Nephron (organoid): Measurements from ENCODE around the gene CDHR2.
"Not testable (repeated sequence)": the region's sequence is repeated elsewhere in the genome, so short reads cannot be mapped to it uniquely, and the experiment has no call there.

ENCODE experiments used
- H3K27ac Mint-ChIP-seq, 3 experiments: 2 replicates each; pipeline ENCODE4 v1.8.0; 2020; ENCODE audit warnings: mixed read lengths in 3 of 3, mild to moderate bottlenecking in 2 of 3, moderate library complexity in 1 of 3
- H3K27me3 Mint-ChIP-seq: 2 replicates; pipeline ENCODE4 v1.8.0; 2021; ENCODE audit warnings: low read depth, mild to moderate bottlenecking, moderate library complexity, mixed read lengths
- H3K36me3 Mint-ChIP-seq: 2 replicates; pipeline ENCODE4 v1.8.0; 2020; ENCODE audit warnings: low read depth, mixed read lengths
- H3K4me1 Mint-ChIP-seq: 2 replicates; pipeline ENCODE4 v1.8.0; 2020; ENCODE audit warnings: mixed read lengths
- H3K4me3 Mint-ChIP-seq, 3 experiments: 2 replicates each; pipeline ENCODE4 v1.8.0; 2020; ENCODE audit warnings: mild to moderate bottlenecking in 3 of 3, mixed read lengths in 3 of 3, moderate library complexity in 2 of 3
- H3K9me3 Mint-ChIP-seq: 2 replicates; pipeline ENCODE4 v1.8.0; 2020; ENCODE audit warnings: mixed read lengths
- TF ChIP-seq, protein P1 (sequence below), 3 experiments: fragments of 200-600 bp; sonication (generic); IDR thresholded peaks; one replicate each; pipeline ENCODE4 v1.5.0; 2021; ENCODE audit warnings: antibody characterized with exemption in 3 of 3; ENCODE audit not compliant: unreplicated experiment in 3 of 3

Gene CDHR2

DNA sequence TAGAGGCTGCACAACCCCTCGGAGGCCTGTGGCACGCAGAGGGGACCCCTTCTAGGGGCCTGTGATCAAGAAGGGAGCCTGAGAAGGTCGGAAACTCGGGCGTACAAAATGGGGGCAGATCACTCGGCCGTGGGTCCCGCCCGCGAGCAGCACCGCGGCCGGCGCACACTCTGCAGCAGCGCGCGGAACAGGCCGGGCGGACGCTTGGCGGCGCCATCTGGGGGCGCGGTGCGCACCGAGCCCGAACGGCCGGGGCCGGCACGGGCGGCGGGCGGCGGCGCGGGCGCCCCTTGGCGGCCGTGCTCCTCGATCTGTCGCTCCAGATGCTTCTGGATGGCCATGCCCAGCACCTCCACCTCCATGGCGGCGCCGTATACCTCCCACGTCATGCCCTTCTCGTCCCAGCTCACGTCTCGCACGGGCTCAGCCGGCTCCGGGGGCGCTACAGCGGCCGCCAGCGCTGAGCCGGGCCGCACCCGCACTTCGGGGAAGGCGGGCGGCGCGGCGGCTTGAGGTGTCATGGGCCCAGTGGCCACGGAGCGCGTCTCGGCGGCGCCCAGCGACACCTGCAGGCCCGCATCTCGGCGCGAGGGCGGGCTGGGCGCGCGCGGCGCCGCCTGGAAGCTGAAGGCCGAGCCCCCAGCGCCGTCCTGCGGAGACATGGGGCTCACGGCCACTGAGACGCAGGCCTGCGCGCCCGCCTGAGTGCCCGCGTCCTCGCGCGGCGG, 47.7 kb downstream of the CDHR2 start:
- no peak overlapping the region for H3K27ac Mint-ChIP-seq
- H3K4me3 Mint-ChIP-seq = peak overlapping the region in 1 of 3 experiments; percentile 57
- no peaks in the 10 kb centered on the region for H3K9me3 Mint-ChIP-seq
- TF ChIP-seq, protein P1, sequence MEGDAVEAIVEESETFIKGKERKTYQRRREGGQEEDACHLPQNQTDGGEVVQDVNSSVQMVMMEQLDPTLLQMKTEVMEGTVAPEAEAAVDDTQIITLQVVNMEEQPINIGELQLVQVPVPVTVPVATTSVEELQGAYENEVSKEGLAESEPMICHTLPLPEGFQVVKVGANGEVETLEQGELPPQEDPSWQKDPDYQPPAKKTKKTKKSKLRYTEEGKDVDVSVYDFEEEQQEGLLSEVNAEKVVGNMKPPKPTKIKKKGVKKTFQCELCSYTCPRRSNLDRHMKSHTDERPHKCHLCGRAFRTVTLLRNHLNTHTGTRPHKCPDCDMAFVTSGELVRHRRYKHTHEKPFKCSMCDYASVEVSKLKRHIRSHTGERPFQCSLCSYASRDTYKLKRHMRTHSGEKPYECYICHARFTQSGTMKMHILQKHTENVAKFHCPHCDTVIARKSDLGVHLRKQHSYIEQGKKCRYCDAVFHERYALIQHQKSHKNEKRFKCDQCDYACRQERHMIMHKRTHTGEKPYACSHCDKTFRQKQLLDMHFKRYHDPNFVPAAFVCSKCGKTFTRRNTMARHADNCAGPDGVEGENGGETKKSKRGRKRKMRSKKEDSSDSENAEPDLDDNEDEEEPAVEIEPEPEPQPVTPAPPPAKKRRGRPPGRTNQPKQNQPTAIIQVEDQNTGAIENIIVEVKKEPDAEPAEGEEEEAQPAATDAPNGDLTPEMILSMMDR (IDR thresholded peaks at IDR 0.05; ENCODE audit: unreplicated experiment in 3 of 3) = peak in 2 of 3 experiments; percentile 10 to 22
- peaks cover 5% of the 10 kb centered on the region for H3K36me3 Mint-ChIP-seq
- H3K27me3 Mint-ChIP-seq = peaks cover 34% of the 10 kb centered on the region
- H3K4me1 Mint-ChIP-seq = no peaks in the 10 kb centered on the region

DNA sequence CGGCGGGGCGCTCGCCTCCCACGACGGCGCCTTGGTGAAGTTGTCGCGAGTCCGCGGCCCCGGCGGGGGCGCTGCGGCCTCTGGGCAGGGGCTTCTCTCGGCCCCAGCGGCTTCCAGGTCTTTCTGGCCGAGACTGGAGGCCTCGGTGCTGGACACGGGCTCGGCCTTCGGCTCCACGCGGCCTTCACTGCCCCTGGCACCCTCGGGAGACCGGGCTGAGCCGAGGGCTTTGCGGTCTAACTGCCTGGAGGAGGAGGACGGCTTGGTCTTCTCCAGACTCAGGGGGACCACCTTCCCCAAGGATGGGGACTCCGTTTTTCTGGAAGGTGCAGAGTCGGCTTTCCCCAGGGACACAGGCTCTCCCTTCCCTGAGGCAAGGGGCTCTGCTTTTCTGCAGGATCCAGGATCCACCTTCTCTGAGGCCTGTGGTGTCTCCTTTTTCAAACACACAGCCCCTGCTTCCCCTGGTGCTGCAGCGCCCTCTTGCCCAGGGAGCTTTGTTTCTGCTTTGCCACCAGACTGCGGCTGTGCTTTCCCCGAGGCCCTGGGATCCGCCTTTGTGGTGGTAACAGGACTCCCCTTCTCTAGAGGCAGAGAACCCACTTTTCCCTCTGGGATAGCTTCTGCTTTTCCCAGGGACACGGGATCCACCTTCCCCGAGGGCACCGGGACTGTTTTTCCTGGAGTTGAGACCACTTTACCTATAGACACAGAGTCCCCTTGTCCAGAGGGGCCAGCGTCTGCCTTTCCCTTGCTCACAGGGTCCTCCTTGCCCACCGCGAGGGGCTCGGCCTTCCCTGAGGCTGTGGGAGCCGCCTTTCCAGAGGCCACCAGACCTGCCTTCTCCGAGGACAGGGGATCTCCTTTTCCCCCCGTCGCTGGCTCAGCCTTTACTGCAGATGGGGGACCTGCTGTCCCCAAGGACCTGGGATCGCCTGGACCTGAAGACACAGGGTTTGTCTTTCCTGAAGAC, 48.6 kb downstream of the CDHR2 start:
- H3K4me1 Mint-ChIP-seq = no peaks in the 10 kb centered on the region
- H3K4me3 Mint-ChIP-seq = no peak overlapping the region
- H3K36me3 Mint-ChIP-seq = peaks cover 5% of the 10 kb centered on the region
- TF ChIP-seq, protein P1 (IDR thresholded peaks at IDR 0.05; ENCODE audit: unreplicated experiment in 3 of 3) = no peak
- peaks cover 37% of the 10 kb centered on the region for H3K27me3 Mint-ChIP-seq
- no peaks in the 10 kb centered on the region for H3K9me3 Mint-ChIP-seq
- no peak overlapping the region for H3K27ac Mint-ChIP-seq

DNA sequence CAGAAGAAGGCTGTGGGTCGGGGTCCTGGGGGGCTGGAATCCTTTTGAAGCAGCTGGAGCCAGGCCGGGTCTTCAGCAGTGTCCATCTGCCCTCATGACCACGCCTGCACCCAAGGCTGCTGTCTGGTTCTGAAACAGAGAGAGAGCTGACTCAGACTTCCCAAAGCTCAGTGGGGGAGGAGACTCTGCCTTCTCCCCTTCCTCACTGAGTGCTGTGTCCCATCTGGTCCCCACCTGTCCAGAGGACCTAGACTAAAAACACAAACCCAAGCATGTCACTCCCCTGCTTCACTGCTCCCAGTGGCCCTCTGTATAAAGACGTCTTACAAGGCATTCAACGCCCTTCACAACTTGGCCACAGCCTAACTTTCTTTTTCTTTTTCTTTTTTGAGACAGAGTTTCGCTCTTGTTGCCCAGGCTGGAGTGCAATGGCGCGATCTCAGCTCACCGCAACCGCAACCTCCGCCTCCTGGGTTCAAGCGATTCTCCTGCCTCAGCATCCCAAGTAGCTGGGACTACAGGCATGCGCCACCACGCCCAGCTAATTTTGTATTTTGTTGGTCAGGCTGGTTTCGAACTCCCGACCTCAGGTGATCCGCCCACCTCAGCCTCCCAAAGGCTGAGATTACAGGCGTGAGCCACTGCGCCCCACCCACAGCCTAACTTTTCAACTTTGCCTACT, 50.7 kb downstream of the CDHR2 start:
- not testable (repeated sequence) for H3K4me1 Mint-ChIP-seq, H3K4me3 Mint-ChIP-seq, H3K9me3 Mint-ChIP-seq, H3K36me3 Mint-ChIP-seq, H3K27ac Mint-ChIP-seq
- H3K27me3 Mint-ChIP-seq = peaks cover 34% of the 10 kb centered on the region

DNA sequence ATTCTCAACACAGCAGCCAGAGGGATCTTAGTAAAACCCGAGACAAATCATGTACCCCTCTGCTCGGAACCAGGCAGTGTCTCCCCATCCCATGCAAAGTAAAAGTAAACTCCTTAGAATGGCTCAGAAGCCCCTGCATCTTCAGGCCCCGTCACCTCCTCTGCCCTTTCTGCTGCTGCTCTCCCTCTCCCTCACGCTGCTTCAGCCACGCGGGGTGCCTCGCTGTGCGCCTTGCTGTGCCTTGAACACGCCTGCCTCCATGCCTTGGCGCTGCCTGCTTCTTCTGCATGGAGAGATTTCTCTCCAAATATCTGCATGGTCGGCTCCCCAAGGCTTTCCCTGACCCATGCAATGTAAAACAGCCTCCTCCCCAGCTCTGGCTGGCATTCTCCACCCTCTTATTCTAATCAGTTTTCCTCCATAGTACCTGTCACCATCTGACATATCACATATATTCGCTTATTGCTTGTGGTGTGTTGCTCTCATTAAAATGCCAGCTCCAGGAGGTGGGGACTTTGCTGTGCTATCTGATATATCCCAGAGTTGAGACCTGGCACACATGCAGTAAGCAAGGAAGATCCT, 52.9 kb downstream of the CDHR2 start:
- Mint-ChIP-seq H3K36me3 (peaks cover 5% of the 10 kb centered on the region), H3K27ac (no peak overlapping the region), H3K4me3 (no peak overlapping the region), H3K4me1 (no peaks in the 10 kb centered on the region), H3K27me3 (peaks cover 17% of the 10 kb centered on the region), H3K9me3 (no peaks in the 10 kb centered on the region)
- TF ChIP-seq, protein P1 (IDR thresholded peaks at IDR 0.05; ENCODE audit: unreplicated experiment in 3 of 3) = no peak

DNA sequence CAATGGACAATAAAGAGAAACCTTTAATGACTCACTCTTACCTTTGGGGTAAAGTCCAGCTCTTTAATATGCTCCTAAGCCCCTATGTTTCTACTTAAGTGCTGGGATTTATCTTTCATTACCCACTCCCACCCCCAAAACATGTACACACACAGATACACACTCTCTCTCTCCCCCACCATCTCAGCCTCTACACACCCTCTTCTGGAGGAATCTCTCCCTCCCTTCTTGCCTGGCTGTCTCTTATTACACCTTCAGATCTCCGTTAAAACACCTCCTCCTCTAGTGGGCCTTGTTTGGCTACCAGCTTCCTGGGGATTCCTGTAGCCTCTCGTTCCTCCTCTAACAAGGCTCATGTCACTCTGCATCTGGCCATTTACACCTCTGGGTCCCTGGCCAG, 53.9 kb downstream of the CDHR2 start:
- peaks cover 12% of the 10 kb centered on the region for H3K27me3 Mint-ChIP-seq
- no peaks in the 10 kb centered on the region for H3K4me1 Mint-ChIP-seq
- TF ChIP-seq, protein P1 (IDR thresholded peaks at IDR 0.05; ENCODE audit: unreplicated experiment in 3 of 3) = no peak
- no peak overlapping the region for H3K4me3 Mint-ChIP-seq
- peaks cover 5% of the 10 kb centered on the region for H3K36me3 Mint-ChIP-seq
- no peak overlapping the region for H3K27ac Mint-ChIP-seq
- no peaks in the 10 kb centered on the region for H3K9me3 Mint-ChIP-seq

DNA sequence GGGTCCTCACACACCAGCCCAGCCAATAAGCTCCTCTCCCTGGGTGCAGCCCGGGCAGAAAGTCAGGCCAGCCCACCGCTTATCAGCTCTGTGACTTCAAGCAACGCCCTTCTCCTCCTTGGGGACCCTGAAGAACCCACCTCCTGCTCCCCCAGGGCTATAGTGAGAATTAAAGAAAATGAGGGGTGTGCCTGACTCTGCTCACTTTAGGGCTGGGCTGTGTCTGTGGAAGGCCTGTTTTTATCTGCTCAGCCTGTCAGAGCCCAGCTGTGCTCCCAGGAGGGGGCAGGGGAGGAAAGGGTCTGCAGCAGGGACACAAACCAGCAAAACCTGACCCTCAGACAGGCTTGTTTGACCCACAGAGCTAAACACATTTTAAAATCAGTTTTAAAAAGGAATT, 56.9 kb downstream of the CDHR2 start:
- H3K9me3 Mint-ChIP-seq = no peaks in the 10 kb centered on the region
- peaks cover 17% of the 10 kb centered on the region for H3K27me3 Mint-ChIP-seq
- H3K4me3 Mint-ChIP-seq = no peak overlapping the region
- peaks cover 7% of the 10 kb centered on the region for H3K4me1 Mint-ChIP-seq
- no peaks in the 10 kb centered on the region for H3K36me3 Mint-ChIP-seq
- TF ChIP-seq, protein P1 (IDR thresholded peaks at IDR 0.05; ENCODE audit: unreplicated experiment in 3 of 3) = no peak
- no peak overlapping the region for H3K27ac Mint-ChIP-seq
